Measurements from ENCODE around the gene USP38. TPM values are rescaled to one million over a fixed set of nuclear protein-coding genes. Genes with fewer than 3 reads are reported as not detected.

The USP38 gene
- total RNA-seq, 1 experiment from 2014 or later, result 18.6 TPM

DNA sequence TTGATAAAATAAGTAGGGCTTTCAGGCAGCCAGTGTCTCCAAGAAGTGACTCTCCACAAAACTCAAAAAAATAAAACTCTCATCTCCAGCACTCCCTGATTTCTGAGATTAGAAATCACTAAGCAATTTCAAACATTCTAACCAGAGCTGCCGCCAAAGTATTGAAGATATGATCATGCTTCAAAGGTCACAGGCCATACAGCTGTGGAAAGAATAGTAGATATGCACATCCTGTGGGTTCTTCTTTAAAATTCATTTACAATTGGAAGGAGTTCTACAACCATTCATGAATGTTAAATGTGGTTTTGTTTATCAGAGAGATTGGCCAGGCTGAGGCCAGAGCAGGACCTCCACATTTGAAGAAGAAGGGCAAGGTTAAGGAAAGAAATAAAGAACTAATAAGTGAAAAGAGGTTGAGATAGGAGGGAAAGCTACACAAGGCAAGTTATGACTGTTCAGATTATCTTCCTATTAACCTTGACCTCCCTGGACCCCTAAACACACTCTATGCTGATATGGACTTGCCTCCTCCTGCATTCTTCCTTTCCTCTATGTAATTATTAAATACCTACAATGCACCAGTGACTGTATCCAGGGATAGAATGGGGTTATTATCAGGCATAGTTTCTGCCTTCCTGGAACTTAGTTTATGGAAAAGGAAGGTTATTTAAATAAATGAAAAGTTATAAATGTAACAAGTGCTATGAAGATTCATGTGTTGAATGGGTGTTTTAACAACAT lies 56.4 kb downstream of the USP38 start:
- Histone ChIP-seq H3K4me1 (ENCODE audit: control insufficient read depth in 1 of 2, insufficient read depth in 2 of 2, low read length in 2 of 2) (no peaks in the 10 kb centered on the region), H3K9me3 (ENCODE audit: control insufficient read depth in 1 of 2, insufficient read depth in 1 of 2, low read depth in 1 of 2, low read length in 2 of 2) (0 out of 4 replicates have a peak, but pooled peaks cover 0 to 3% of the 10 kb centered on the region in 2 experiments), H3K9ac (ENCODE audit: low read length) (no peak overlapping the region), H3K4me3 (replicated peaks in 1 of 2; ENCODE audit: low read depth in 1 of 2, low read length in 2 of 2) (no peak overlapping the region), H3K36me3 (ENCODE audit: control insufficient read depth in 1 of 2, insufficient read depth in 2 of 2, low read length in 2 of 2) (no peaks in the 10 kb centered on the region), H3K27me3 (ENCODE audit: insufficient read depth, low read length) (no peaks in the 10 kb centered on the region), H3K9me2 (ENCODE audit: insufficient read depth) (no peaks in the 10 kb centered on the region), H4K20me1 (ENCODE audit: insufficient read depth) (no peaks in the 10 kb centered on the region), H3K79me2 (ENCODE audit: insufficient read depth, low read length) (no peaks in the 10 kb centered on the region), H2AFZ (ENCODE audit: low read depth, low read length, poor library complexity, severe bottlenecking) (no peak overlapping the region), H3K27ac (ENCODE audit: low read depth, low read length) (no peak overlapping the region), H3K4me2 (ENCODE audit: low read length) (no peak overlapping the region)
- no peak for ATAC-seq
- BruUV-seq (replicated peaks), result no TSS peak
- POLR2A ChIA-PET, result no interaction called here
- RAD21 ChIA-PET (ENCODE audit: low non-redundant PET in 1 of 2, low total read pairs in 2 of 2, uncharacterized antibody in 2 of 2, unreplicated experiment in 2 of 2), result no interaction called here
- no peak for TF ChIP-seq YY1 (IDR thresholded peaks at IDR 0.05; ENCODE audit: extremely low read depth, insufficient replicate concordance, low read depth, low read length)
- TF ChIP-seq, protein P1, sequence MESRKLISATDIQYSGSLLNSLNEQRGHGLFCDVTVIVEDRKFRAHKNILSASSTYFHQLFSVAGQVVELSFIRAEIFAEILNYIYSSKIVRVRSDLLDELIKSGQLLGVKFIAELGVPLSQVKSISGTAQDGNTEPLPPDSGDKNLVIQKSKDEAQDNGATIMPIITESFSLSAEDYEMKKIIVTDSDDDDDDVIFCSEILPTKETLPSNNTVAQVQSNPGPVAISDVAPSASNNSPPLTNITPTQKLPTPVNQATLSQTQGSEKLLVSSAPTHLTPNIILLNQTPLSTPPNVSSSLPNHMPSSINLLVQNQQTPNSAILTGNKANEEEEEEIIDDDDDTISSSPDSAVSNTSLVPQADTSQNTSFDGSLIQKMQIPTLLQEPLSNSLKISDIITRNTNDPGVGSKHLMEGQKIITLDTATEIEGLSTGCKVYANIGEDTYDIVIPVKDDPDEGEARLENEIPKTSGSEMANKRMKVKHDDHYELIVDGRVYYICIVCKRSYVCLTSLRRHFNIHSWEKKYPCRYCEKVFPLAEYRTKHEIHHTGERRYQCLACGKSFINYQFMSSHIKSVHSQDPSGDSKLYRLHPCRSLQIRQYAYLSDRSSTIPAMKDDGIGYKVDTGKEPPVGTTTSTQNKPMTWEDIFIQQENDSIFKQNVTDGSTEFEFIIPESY (IDR thresholded peaks at IDR 0.05; ENCODE audit: extremely low read depth, insufficient replicate concordance, low read length), result no peak
- TF ChIP-seq, protein P2, sequence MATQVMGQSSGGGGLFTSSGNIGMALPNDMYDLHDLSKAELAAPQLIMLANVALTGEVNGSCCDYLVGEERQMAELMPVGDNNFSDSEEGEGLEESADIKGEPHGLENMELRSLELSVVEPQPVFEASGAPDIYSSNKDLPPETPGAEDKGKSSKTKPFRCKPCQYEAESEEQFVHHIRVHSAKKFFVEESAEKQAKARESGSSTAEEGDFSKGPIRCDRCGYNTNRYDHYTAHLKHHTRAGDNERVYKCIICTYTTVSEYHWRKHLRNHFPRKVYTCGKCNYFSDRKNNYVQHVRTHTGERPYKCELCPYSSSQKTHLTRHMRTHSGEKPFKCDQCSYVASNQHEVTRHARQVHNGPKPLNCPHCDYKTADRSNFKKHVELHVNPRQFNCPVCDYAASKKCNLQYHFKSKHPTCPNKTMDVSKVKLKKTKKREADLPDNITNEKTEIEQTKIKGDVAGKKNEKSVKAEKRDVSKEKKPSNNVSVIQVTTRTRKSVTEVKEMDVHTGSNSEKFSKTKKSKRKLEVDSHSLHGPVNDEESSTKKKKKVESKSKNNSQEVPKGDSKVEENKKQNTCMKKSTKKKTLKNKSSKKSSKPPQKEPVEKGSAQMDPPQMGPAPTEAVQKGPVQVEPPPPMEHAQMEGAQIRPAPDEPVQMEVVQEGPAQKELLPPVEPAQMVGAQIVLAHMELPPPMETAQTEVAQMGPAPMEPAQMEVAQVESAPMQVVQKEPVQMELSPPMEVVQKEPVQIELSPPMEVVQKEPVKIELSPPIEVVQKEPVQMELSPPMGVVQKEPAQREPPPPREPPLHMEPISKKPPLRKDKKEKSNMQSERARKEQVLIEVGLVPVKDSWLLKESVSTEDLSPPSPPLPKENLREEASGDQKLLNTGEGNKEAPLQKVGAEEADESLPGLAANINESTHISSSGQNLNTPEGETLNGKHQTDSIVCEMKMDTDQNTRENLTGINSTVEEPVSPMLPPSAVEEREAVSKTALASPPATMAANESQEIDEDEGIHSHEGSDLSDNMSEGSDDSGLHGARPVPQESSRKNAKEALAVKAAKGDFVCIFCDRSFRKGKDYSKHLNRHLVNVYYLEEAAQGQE (IDR thresholded peaks at IDR 0.05; ENCODE audit: low read depth), result no peak
- no peak for TF ChIP-seq SRF (IDR thresholded peaks at IDR 0.05; ENCODE audit: low read depth)
- TF ChIP-seq, protein P3, sequence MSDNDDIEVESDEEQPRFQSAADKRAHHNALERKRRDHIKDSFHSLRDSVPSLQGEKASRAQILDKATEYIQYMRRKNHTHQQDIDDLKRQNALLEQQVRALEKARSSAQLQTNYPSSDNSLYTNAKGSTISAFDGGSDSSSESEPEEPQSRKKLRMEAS (IDR thresholded peaks at IDR 0.05), result no peak
- no peak for TF ChIP-seq EZH2phosphoT487 (IDR thresholded peaks at IDR 0.05; ENCODE audit: borderline replicate concordance)
- no peak for TF ChIP-seq ZNF274 (IDR thresholded peaks at IDR 0.05; ENCODE audit: low read depth, low read length)
- no peak for TF ChIP-seq TCF7L2 (IDR thresholded peaks at IDR 0.05; ENCODE audit: borderline replicate concordance, extremely low read depth, insufficient read depth, insufficient read length)
- TF ChIP-seq CBX3 (IDR thresholded peaks at IDR 0.05; ENCODE audit: low read depth), result no peak
- no peak for TF ChIP-seq EGR1 (IDR thresholded peaks at IDR 0.05; ENCODE audit: low read depth)
- no peak for TF ChIP-seq EZH2 (IDR thresholded peaks at IDR 0.05)
- intact Hi-C loops (cut with micrococcal nuclease), result no loop called here
- CTCF ChIA-PET, result no interaction called here
- no peak for DNase-seq (ENCODE audit: low read depth, low spot score)
